ENCODE data around the gene ACKR3. TPM values are rescaled to one million over a fixed set of nuclear protein-coding genes. Genes with fewer than 3 reads are reported as not detected.

ACKR3 gene
- total RNA-seq, 6 experiments from 2014 or later = 0.66 to 57.0 (median 4.7) TPM

DNA sequence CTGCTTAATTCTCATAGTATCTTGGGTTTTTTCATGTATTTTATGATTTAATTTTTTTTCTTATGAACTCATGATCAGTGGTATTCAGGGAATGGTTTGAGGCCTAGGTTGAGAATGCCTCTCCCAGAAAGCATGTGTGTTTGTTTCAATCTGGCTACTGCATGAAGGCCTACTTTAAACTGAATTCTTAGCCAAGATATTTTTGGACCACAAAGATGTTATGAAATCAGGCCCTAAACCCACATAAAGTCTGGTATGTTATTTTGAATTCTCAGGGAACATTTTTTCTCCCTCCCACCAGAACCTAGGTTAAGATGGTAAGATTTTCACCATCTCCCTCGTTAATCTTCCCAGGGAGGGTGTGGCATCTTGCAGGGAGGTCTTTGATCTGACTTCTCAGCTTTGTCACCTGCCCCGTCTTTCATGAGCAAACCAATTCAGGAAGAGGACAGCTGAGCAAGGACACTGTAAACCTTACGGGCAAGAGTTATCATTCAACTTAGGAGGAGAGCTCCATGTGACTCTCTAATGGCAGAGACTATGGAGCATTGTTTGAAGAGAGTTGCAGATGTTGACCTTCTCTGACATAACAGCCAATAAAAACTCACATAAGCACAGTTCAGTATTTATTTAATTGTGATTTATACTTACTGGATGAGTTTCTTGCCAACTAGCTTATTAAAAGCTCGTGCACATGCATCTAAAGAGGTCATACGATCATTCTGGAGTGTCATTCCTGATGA lies 21.3 kb upstream of the ACKR3 start:
- ATAC-seq (no peak), DNase-seq (no peak)
- Histone ChIP-seq H3K4me3 (no peak overlapping the region), H3K4me1 (no peaks in the 10 kb centered on the region), H3K9me3 (no peaks in the 10 kb centered on the region), H3K27me3 (no peaks in the 10 kb centered on the region), H3K36me3 (no peaks in the 10 kb centered on the region), H3K27ac (no peak overlapping the region)
- intact Hi-C loops (cut with DNase I) = no loop called here
- TF ChIP-seq, protein P1, sequence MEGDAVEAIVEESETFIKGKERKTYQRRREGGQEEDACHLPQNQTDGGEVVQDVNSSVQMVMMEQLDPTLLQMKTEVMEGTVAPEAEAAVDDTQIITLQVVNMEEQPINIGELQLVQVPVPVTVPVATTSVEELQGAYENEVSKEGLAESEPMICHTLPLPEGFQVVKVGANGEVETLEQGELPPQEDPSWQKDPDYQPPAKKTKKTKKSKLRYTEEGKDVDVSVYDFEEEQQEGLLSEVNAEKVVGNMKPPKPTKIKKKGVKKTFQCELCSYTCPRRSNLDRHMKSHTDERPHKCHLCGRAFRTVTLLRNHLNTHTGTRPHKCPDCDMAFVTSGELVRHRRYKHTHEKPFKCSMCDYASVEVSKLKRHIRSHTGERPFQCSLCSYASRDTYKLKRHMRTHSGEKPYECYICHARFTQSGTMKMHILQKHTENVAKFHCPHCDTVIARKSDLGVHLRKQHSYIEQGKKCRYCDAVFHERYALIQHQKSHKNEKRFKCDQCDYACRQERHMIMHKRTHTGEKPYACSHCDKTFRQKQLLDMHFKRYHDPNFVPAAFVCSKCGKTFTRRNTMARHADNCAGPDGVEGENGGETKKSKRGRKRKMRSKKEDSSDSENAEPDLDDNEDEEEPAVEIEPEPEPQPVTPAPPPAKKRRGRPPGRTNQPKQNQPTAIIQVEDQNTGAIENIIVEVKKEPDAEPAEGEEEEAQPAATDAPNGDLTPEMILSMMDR (IDR thresholded peaks at IDR 0.05) = no peak
- TF ChIP-seq POLR2A (IDR thresholded peaks at IDR 0.05) = no peak
- 74% methylated on average over 5 of the region's 5 CpGs for WGBS (ENCODE audit: insufficient coverage, low coverage, low lambda C conversion rate, missing lambda C conversion rate)

DNA sequence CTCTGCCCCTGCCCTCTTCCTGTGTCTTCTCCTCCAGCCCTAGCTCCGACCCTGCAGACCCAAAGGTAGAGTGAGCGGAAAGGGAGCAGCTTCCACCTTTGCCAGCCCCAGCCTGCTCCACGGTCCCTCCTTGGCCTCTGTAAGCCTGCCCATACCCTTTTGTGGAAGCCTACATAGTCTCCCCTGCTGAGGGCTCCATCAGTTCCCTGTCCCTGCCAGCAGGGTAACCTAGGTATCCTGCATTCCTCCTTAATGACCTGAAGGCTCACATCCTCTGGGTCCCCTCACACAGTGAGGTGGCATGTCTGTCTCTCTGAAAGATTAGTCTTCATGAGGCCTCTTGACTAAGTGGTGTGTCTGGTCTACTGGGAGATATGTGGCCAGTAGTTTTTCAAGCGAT lies 20.5 kb upstream of the ACKR3 start:
- Histone ChIP-seq H3K4me1 (no peaks in the 10 kb centered on the region), H3K4me3 (no peak overlapping the region), H3K27me3 (no peaks in the 10 kb centered on the region), H3K27ac (no peak overlapping the region), H3K36me3 (no peaks in the 10 kb centered on the region), H3K9me3 (no peaks in the 10 kb centered on the region)
- DNase-seq (no peak), ATAC-seq (no peak)
- intact Hi-C loops (cut with DNase I) = no loop called here
- TF ChIP-seq, protein P1 (IDR thresholded peaks at IDR 0.05) = no peak
- no peak for TF ChIP-seq POLR2A (IDR thresholded peaks at IDR 0.05)
- WGBS (ENCODE audit: insufficient coverage, low coverage, low lambda C conversion rate, missing lambda C conversion rate) = 78% methylated on average over 1 of the region's 4 CpGs

DNA sequence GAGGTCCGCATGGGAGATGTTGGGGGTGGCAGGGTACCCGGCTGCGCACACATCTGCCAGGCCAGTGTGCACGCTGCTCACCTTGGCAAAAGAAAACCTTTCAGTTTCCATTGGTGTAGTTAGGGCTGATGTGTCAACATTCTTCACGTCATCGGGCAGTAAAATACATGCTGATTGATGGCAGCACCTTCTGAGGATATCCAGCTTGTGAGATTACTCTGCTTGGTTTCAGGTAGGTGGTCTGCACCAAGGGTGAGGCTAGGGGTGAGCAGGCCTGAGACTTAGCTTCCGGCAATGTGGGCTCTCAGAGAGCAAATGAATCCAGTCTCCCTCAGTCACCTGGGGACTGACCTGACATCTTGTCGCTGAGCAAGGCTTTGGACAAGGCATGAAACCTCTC lies 19.3 kb upstream of the ACKR3 start:
- Histone ChIP-seq H3K4me3 (no peak overlapping the region), H3K9me3 (no peaks in the 10 kb centered on the region), H3K27ac (no peak overlapping the region), H3K36me3 (no peaks in the 10 kb centered on the region), H3K27me3 (no peaks in the 10 kb centered on the region), H3K4me1 (no peaks in the 10 kb centered on the region)
- intact Hi-C loops (cut with DNase I) = no loop called here
- WGBS (ENCODE audit: insufficient coverage, low coverage, low lambda C conversion rate, missing lambda C conversion rate) = no CpG with 5 or more reads among the region's 8 CpGs
- TF ChIP-seq POLR2A (IDR thresholded peaks at IDR 0.05) = no peak
- TF ChIP-seq, protein P1 (IDR thresholded peaks at IDR 0.05) = no peak
- DNase-seq = no peak
- ATAC-seq = no peak

GRCh38 chr2:236550701-236551465 lies 18.7 kb upstream of the ACKR3 start:
- ATAC-seq (no peak), DNase-seq (no peak)
- TF ChIP-seq POLR2A (IDR thresholded peaks at IDR 0.05) = no peak
- TF ChIP-seq, protein P1 (IDR thresholded peaks at IDR 0.05) = no peak
- no peaks in the 10 kb centered on the region for H3K27me3 ChIP-seq
- no peak overlapping the region for H3K4me3 ChIP-seq
- WGBS (ENCODE audit: insufficient coverage, low coverage, low lambda C conversion rate, missing lambda C conversion rate) = 56% methylated on average over 8 of the region's 13 CpGs
- no peaks in the 10 kb centered on the region for H3K4me1 ChIP-seq
- no peak overlapping the region for H3K27ac ChIP-seq
- intact Hi-C loops (cut with DNase I) = no loop called here
- H3K36me3 ChIP-seq = no peaks in the 10 kb centered on the region
- H3K9me3 ChIP-seq = no peaks in the 10 kb centered on the region
